GM21619 (cell line): ENCODE results near the gene CHAC2.
"Not testable (repeated sequence)": the region's sequence is repeated elsewhere in the genome, so short reads cannot be mapped to it uniquely, and the experiment has no call there.

Experiments
- ATAC-seq: cut with Tn5 transposase; IDR thresholded peaks from one replicate; pipeline ENCODE4 v1.9.1; 2021; ENCODE audit not compliant: unreplicated experiment

The CHAC2 gene

DNA sequence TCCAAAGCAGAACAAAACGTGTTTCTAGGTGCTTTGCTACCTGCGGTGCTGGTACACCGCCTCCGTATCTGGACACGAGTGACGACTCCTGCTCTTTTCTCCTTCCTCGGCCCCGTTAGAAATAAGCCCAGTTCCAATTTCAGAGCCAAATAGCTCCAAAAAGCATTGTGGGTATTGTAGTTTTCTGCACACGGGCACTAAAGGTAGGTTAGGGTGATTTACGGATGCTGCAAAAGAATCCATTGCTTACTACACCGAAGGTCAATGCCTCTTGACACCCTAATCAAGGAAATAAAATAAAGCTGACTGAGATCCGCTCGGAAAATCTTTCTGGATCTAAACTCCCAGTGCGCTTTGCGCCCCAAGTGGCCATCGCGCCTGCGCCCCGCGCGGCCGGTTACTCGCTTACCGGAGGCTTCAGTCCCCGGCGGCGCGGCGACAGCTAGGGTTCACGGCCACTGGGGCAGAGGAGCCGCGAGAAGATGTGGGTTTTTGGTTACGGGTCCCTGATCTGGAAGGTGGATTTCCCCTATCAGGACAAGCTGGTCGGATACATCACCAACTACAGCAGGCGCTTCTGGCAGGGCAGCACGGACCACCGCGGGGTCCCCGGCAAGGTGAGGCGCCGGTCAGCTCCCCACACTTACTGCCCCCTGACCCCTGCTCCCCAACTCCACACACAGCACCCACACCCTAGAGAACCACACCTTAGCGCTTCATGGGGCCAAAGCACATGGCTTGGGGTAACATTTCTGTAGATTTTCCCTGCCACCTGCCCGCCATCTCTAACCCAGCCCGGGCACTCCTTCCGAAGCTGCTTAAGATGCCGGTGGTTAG lies at the start of gene CHAC2:
Gene CHAC2, plus strand, starts transcription at position 400 of the 837 bp plus-strand sequence. Its CDS starts 83 bp downstream, at position 483.
- peak; percentile 91 for ATAC-seq

DNA sequence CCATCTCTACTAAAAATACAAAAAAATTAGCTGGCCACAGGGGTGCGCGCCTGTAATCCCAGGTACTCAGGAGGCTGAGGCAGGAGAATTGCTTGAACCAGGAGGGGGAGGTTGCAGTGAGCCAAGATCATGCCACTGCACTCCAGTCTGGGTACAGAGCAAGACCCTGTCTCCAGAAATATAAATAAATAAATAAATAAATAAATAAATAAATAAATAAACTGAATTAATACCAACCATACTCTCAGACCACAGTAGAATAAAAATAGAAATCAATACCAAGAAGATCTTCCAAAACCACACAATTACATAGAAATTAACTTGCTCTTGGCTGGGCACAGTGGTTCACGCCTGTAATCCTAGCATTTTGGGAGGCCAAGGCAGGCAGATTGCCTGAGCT lies 46.7 kb upstream of the CHAC2 start:
- not testable (repeated sequence) for ATAC-seq

DNA sequence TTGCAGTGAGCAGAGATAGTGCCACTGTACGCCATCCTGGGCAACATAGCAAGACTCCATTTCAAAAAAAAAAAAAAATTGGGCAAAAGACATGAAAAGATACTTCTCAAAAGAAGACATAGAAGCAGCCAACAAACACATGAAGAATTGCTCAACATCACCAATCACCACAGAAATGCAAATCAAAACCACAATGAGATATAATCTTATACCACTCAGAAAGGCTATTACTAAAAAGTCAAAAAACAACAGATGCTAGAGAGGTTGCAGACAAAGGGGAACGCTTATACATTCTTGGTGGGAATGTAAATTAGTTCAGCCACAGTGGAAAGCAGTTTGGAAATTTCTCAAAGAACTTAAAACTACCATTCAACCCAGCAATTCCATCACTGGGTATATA lies 43.1 kb upstream of the CHAC2 start:
- ATAC-seq: no peak

DNA sequence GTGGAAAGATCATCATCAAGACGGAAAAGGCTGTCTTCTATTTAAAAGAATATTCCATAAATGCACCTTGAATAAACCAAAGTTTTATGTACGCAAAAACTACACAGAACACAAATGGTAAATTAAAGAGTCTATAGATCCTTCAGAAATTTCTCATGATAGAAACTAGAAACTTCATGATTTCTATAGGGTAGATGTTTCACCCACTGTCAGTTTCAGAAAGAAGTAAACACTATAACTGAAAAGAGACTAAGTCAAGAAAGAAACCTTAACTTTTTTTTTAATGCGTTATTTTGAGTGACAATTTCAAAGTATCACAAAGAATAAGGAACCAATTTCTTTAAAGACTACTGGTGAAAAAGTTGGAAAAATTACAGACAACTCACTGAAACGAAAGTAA lies 41.9 kb upstream of the CHAC2 start:
- no peak for ATAC-seq

DNA sequence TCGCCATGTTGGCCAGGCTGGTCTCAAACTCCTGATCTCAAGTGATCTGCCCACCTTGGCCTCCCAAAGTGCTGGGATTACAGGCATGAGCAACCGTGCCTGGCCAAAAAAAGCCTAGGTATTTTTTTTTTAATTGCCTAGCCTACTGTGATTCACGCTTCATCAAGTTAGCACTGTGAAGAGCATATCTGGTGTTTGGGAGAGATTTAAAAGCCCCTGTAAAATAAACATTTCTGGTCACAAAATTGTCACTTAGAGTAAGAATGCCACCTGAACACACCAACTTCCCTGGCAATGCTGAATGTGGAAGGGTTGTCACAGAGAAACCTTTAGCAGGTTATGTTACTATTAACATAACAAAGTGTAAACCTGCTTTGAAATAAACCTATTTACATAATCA lies 39.7 kb upstream of the CHAC2 start:
- no peak for ATAC-seq

DNA sequence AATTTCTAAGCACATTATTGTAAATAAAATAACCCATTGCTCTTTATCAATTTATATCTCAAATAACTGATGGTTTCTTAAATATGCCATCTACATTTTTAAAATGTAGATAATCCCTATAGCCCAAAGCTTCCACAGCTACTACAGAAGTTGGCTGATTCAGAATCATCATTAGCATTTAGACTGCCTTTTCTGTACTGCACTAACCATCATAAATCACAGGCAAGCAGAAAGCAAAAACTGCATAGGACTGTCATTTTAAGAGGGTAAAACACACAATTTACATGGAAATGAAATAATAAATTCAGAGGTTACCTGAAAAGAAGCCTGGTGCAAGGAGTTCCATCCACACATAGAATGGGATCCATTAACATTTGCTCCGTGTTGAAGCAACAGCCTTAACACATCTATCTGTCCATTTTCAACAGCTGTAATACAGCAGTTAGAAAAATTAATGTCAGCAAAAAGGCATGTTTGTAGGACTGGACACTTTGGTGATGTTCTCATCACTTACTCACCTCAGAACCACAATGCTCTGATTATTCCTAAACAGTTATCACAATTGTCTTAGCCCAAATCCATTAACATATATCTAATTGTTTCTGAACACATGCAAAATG lies 38.4 kb upstream of the CHAC2 start:
- no peak for ATAC-seq

DNA sequence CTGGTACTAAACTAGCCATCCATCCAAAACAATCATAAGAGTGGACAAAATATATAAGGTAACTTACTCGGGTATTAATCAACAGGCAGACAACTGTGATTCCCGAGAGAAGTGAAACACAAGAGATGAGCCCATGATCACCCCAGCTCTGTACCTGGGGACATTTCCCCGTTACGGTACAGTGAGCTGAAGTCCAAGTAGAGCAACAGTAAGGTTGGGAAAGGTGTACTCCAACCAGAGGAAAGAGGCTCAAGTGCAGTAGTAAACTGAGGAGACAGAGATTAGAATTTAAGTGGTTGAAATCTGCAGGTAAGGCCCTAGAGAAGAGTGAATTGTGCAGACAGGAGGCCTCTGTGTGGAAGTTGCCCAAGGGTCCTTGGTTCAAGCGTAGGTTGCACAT lies 30.5 kb upstream of the CHAC2 start:
- no peak for ATAC-seq

DNA sequence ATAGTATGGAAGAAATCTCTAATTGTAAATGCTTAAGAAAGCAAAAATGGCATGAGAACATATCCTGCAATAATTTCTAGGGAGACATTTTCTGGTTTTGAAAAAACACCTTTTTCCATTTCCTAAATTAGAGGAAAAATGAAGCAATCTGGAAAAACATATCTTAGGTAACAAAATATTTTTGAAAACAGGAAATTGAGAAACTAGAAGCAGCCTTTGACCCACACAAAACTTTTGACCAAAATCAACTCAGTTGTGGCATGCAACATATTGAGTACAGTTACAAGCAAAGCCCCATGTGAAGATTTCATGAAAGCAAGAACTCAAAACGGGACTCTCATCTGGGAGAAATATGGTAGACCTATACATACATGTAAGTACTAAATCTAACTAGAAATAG lies 28.6 kb upstream of the CHAC2 start:
- ATAC-seq: no peak

DNA sequence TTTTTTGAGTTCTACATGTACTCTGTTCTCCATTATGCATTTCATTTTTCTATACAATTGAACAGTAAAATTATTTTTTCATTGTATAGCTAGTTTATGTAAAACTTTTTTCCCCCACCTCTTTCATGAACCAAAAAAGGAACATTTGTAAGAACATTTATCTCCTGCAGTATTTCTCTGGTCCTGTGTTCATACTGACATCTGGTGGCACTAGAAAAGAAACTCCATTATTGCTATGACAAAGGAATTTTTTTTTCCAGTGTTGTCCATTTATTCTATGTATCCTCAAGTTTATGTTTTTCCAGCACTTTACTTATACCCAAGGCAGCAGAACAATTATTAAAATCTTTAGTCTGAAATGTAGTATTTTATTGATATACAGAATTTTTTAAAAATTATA lies 27.4 kb upstream of the CHAC2 start:
- ATAC-seq: no peak

DNA sequence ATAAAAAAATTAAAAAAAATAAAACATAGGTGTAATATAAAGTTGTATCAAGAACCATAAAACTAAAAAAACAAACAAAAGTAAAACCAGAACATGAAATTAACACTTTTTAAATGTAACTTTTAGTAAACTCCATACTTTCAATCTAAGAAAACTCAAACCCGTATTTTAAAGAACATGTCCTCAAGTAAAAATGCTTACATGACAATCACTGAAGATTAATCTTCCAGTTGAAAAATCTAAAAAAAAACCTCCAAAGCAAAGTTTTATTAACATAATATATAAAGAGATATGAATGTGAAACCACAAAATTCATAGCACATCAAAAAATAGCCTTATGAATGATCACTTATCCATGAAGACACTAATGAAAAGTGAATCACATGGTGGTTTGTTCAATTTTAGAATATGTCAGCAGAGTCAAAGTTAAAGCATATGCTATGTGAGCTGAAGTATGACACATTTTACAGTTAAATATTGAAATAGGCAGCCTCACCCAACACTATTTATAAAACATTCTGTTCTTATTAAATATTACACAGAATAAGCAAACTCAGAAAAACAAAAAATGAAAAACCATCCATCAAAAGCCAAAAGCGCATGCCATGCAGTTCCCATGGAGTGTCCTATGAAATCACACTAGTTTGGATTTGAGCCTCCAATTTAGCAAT lies 23.1 kb upstream of the CHAC2 start:
- ATAC-seq: no peak

DNA sequence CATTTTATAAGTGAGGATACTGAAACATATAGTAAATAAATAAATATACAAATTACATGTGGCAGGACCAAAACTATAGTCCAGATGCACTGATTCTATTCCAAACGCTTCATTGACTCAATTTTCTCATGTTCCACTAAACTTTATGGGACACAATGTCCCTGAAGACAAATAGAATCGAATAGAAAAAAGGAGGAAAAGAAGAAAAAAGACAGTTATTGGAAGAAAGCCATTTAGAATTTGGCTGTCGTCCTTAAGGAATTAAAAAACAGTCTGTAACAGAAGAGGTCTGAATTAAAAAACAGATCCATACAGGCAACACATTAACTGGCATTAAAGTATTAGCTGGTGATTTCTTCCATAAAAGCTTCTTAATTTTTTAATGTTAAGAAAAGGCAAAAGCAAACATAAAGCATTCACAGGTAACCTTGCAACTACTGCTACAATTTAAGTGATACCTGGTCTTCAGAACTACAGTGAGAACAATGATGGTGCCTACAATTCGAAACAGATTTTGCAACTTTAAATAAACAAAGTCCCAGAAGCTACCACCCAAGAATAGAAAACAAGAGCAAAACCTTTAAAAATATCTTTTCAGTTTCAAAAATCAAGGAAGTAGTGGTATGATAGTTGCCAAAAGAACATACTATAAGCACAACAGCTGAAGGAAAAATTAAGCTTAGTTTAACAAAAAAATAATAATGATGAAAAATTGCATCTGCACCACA lies 17.4 kb upstream of the CHAC2 start:
- ATAC-seq: peak; percentile 27

DNA sequence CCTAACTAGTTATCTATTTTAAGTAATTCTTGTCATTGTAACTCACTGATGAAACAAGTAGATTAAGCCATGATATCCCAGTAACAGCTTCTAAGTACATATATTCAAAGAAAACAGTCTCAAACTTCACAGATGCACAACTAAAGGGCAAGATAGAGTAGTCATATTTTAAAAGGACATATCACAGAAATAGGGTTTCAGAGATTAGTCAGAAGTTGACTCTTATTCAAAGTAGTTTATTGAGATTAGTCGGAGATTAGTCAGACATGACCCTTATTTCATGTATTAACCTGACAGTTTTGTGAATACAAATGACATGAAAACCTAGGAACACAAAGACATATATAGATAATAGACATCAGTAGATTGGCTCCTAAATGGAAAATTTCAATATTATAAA lies 15.9 kb upstream of the CHAC2 start:
- ATAC-seq: peak; percentile 92

DNA sequence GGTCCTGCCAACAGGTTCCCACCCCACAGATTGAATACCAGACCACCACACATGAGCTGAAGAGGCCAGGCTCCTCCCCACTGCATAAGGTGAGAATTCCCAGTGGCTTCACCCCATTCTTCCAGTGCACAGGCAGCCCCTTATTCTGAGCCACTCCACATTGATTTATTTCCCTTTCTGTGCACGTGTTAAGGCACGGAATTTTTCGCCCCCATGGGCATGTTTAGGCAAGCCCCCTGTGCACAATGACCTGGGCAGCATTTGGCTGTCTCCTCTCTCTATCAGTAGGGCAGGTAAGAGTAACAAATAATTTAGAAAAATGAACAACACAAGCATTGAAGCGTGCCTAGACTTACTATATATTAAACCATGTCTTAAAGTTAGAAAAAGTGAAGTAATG lies 15.2 kb upstream of the CHAC2 start:
- no peak for ATAC-seq

DNA sequence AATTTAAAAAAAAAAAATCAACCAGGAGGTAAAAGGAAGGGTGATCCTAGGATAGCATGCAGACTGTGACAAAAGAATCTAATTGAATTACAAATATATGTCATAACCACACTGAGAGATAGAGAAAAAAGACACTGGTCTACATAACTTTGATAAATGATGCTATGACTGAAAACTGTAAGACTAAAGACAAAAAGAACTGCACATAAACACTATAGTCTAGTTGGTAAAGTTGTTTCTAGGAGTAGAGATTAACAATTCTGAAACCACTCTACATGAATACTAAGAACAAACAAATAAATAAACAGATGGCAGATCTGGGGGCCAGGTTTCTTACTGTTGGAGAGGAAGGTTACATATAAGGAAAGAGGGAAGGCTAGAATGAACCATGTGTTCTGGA lies 14.6 kb upstream of the CHAC2 start:
- ATAC-seq: no peak

DNA sequence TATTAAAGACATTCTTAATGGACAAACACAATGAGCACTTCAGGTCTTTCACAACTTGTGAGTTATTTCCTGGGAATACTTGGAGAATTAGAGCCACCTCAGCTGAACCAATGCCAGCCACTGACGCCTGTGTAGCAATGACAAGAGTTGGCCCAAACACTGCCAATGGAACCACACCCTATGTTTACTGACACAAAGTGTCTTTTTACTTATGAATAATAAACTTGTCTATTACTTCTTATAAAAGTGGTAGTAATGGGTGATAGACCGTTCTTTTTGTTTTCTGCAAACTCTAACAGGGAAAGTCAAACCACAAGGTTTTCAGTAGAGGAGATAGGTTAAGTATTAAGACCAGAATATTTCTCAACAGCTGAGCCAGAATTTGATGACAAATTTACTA lies 12.5 kb upstream of the CHAC2 start:
- ATAC-seq: no peak

DNA sequence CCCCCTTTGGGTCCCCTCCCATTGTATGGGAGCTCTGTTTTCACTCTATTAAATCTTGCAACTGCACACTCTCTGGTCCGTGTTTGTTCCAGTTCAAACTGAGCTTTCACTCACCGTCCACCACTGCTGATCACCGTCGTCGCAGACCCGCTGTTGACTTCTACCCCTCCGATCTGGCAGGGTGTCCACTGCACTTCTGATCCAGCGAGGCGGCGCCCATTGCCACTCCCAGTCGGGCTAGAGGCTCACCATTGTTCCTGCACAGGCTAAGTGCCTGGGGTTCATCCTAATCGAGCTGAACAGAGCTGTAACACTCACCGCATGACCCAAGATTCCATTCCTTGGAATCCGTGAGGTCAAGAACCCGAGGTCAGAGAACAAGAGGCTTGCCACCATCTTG lies 11.0 kb upstream of the CHAC2 start:
- ATAC-seq: no peak

DNA sequence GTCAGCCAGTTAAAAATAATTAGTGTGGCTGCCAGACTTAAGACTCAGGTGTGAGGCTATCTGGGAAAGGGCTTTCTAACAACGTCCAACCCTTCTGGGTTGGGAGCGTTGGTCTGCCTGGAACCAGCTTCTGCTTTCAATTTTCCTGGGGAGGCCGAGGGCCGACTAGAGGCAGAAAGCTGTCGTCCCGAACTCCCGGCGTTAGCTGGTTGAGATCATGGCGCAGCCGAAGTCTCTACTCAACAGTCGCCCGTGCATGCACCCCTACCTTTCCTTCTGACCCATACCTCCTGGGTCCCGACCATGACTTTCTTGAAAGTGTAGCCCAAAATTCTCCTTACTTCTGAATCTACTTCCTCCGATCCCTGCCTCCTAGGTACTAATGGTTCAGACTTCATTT lies 10.4 kb upstream of the CHAC2 start:
- not testable (repeated sequence) for ATAC-seq

DNA sequence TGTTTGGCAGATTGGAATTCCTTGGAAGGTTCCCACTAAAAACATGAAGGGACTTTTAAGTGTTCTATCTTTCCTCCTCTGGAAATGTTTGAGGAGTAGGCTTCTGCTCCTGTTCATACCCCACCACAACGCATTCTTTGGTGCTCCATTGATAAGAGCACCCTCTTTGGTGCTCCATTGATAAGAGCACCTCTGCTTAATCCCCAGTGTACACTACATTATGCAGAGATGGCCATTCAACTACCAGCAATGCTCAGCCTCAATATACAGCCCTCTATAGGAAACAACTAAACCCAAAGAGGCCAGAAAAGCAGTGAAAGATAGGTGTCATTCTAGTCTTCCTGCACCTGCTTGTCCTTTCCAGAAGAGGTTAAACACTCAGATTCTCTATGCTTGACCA lies 1.8 kb upstream of the CHAC2 start:
- no peak for ATAC-seq

DNA sequence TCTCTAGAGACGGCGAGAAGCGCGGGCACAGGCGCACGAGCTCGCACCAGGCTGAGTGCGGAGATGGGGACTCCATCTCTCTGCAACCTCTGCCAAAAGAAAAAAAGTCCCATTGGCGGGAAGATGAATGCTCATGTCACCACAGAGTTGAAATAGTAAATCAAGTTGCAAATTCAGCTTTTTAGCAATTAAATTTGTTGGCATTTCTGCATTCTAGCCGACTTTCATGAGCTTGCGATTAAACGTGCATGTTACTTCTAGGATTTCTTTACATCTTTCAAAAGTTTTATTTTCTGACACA lies 588 bp downstream of the CHAC2 start:
- peak; percentile 43 for ATAC-seq

DNA sequence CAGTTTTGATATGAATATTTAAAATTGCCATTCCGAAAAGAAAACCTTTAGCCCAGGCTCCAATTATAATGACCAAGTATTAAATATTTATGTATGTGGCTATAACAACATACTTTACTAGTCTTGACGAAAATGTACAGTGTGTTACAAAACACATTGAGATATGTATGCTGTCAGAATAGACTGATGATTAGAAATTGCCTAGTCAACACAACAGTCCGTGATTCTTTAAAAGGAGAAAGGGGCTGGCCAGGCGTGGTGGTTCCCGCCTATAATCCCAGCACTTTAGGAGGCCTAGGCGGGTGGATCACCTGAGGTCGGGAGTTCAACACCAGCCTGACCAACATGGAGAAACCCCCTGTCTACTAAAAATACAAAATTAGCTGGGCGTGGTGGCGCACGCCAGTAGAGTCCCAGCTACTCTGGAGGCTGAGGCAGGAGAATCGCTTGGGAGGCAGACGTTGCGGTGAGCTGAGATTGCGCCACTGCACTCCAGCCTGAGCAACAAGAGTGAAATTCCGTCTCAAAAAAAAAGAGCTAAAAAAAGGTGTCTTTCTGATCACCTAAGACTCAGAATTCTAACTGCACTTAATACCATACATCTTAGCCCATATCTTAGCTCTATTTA lies 1.8 kb downstream of the CHAC2 start:
- no peak for ATAC-seq

DNA sequence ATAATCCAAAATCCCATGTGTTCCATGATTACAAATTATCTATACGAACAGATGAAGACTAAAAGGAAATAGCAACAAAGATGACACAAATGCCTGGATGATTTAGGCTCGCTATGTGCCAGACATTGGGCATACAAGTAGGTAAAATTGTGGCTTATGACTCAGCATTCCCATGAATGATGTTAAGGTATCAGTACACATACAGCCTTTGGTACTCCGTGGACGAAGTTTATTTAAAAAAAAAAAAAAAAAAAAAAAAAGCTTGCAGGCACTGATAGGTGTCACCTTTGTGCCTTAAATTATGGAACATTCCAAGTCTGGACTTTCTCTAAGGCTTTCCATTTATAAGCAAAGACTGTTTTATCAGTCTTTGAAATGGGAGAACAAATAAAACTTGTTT lies 2.7 kb downstream of the CHAC2 start:
- ATAC-seq: no peak
